ENCODE results near the gene NDUFA6. TPM values are rescaled to one million over a fixed set of nuclear protein-coding genes. Genes with fewer than 3 reads are reported as not detected.
A peak's percentile ranks its signal among the peaks of the same experiment; 100 is the strongest.

Gene NDUFA6
- total and polyA plus RNA-seq, 2 of the 13 experiments (the other 11 are each of a cell fraction or from before 2014, with no cell fraction given) = 68.5 to 87.8 TPM

DNA sequence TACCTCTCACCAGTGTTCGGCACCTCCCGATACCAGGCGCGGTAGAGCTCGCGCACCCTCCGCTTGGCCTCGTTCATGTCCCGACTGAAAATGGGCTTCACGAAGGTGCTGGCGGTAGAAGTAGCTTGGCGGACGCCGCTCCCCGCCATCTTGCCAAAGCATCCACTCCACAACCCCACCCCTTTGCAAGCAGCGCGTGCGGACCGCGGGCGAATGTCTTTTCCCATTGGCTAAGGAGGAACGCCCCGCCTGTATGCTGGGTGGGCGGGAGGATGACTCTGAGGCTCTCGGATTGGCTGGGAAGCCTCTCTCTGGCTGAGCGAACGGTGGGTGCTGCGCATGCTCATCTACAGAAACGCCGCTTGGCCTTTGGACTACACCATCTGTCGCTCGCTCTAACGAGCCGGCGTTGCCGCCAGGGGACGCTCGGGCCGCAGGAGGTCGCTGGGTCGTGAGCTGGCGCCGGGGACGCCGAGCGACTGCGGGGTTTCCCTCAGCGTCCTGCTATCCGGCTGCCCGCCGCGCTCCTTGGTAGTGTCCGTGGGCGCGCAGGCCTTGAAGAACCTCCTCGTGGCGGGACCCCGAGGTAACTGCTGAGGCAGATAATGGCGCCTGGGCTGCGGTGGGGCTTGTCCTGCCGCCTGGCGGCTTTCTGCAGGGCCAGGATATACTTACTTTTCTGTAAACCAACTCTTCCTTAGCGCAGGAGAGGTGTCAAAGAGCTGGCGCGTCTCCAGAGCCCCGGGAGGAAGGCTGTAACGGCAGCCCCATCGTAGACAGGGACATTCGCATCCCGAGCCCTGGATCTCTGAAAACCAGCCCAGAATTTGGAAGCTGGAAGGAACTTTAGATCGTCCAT, at the start of gene NDUFA6 (continued):
- TF ChIP-seq ZKSCAN8 (CRISPR knock-in tag; IDR thresholded peaks at IDR 0.05; ENCODE audit: borderline replicate concordance) = peak; percentile 43; the same call in 1 of the 2 replicates
- TF ChIP-seq, protein P1, sequence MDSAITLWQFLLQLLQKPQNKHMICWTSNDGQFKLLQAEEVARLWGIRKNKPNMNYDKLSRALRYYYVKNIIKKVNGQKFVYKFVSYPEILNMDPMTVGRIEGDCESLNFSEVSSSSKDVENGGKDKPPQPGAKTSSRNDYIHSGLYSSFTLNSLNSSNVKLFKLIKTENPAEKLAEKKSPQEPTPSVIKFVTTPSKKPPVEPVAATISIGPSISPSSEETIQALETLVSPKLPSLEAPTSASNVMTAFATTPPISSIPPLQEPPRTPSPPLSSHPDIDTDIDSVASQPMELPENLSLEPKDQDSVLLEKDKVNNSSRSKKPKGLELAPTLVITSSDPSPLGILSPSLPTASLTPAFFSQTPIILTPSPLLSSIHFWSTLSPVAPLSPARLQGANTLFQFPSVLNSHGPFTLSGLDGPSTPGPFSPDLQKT (CRISPR knock-in tag; IDR thresholded peaks at IDR 0.05; ENCODE audit: borderline replicate concordance) = no peak
- peak; percentile 74 for TF ChIP-seq ERF (CRISPR knock-in tag; IDR thresholded peaks at IDR 0.05)
- no peak for TF ChIP-seq MATR3 (CRISPR knock-in tag; IDR thresholded peaks at IDR 0.05)
- TF ChIP-seq PLRG1 (conservative IDR thresholded peaks at IDR 0.05) = no peak
- no peak; the same call in 1 of the 2 replicates for TF ChIP-seq ZNF280B (CRISPR knock-in tag; IDR thresholded peaks at IDR 0.05; ENCODE audit: borderline replicate concordance)
- peak; percentile 88; the same call in 1 of the 2 replicates for TF ChIP-seq ZNF550 (CRISPR knock-in tag; IDR thresholded peaks at IDR 0.05; ENCODE audit: borderline replicate concordance)
- no peak for TF ChIP-seq NR1H2 (CRISPR knock-in tag; IDR thresholded peaks at IDR 0.05; ENCODE audit: borderline replicate concordance, low read depth)
- TF ChIP-seq ZNF446 (CRISPR knock-in tag; IDR thresholded peaks at IDR 0.05) = peak; percentile 61; the same call in 1 of the 2 replicates
- TF ChIP-seq ZNF34 (CRISPR knock-in tag; IDR thresholded peaks at IDR 0.05; ENCODE audit: borderline replicate concordance) = no peak
- no peak for TF ChIP-seq ZNF589 (CRISPR knock-in tag; conservative IDR thresholded peaks at IDR 0.05)
- TF ChIP-seq, protein P2, sequence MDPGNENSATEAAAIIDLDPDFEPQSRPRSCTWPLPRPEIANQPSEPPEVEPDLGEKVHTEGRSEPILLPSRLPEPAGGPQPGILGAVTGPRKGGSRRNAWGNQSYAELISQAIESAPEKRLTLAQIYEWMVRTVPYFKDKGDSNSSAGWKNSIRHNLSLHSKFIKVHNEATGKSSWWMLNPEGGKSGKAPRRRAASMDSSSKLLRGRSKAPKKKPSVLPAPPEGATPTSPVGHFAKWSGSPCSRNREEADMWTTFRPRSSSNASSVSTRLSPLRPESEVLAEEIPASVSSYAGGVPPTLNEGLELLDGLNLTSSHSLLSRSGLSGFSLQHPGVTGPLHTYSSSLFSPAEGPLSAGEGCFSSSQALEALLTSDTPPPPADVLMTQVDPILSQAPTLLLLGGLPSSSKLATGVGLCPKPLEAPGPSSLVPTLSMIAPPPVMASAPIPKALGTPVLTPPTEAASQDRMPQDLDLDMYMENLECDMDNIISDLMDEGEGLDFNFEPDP (CRISPR knock-in tag; conservative IDR thresholded peaks at IDR 0.05) = no peak
- no peak for TF ChIP-seq HMG20B (CRISPR knock-in tag; conservative IDR thresholded peaks at IDR 0.05)
- TF ChIP-seq ATF2 (CRISPR knock-in tag; IDR thresholded peaks at IDR 0.05) = peak; percentile 72; the same call in 1 of the 2 replicates
- no peak for TF ChIP-seq NBN (conservative IDR thresholded peaks at IDR 0.05)
- TF ChIP-seq, protein P3, sequence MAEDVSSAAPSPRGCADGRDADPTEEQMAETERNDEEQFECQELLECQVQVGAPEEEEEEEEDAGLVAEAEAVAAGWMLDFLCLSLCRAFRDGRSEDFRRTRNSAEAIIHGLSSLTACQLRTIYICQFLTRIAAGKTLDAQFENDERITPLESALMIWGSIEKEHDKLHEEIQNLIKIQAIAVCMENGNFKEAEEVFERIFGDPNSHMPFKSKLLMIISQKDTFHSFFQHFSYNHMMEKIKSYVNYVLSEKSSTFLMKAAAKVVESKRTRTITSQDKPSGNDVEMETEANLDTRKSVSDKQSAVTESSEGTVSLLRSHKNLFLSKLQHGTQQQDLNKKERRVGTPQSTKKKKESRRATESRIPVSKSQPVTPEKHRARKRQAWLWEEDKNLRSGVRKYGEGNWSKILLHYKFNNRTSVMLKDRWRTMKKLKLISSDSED (CRISPR knock-in tag; IDR thresholded peaks at IDR 0.05) = no peak
- TF ChIP-seq, protein P4, sequence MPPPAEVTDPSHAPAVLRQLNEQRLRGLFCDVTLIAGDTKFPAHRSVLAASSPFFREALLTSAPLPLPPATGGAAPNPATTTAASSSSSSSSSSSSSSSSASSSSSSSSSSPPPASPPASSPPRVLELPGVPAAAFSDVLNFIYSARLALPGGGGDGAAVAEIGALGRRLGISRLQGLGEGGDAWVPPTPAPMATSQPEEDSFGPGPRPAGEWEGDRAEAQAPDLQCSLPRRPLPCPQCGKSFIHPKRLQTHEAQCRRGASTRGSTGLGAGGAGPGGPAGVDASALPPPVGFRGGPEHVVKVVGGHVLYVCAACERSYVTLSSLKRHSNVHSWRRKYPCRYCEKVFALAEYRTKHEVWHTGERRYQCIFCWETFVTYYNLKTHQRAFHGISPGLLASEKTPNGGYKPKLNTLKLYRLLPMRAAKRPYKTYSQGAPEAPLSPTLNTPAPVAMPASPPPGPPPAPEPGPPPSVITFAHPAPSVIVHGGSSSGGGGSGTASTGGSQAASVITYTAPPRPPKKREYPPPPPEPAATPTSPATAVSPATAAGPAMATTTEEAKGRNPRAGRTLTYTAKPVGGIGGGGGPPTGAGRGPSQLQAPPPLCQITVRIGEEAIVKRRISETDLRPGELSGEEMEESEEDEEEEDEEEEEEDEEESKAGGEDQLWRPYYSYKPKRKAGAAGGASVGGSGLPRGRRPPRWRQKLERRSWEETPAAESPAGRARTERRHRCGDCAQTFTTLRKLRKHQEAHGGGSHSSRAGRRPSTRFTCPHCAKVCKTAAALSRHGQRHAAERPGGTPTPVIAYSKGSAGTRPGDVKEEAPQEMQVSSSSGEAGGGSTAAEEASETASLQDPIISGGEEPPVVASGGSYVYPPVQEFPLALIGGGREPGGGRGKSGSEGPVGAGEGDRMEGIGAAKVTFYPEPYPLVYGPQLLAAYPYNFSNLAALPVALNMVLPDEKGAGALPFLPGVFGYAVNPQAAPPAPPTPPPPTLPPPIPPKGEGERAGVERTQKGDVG (CRISPR knock-in tag; IDR thresholded peaks at IDR 0.05; ENCODE audit: borderline replicate concordance) = peak; percentile 88; the same call in 1 of the 2 replicates
- no peak for TF ChIP-seq ZNF790 (CRISPR knock-in tag; IDR thresholded peaks at IDR 0.05; ENCODE audit: borderline replicate concordance)

All from HepG2 (cell line).